T1000 (cell line): ENCODE results near the gene WTAP.

Experiments
- DNase-seq: peaks from one replicate; lab custom pipeline; 2025; ENCODE audit warnings: mixed read lengths; lab: John Stamatoyannopoulos, UW

WTAP gene

GRCh38 chr6:159805440-159806020, 78.2 kb downstream of the WTAP start:
- DNase-seq, result no peak
